HG03196 (cell line): ENCODE results near the gene DUSP10.

Experiments
- ATAC-seq: cut with Tn5 transposase; IDR thresholded peaks from one replicate; pipeline ENCODE4 v1.9.1; 2021; ENCODE audit not compliant: unreplicated experiment

DUSP10 gene

DNA sequence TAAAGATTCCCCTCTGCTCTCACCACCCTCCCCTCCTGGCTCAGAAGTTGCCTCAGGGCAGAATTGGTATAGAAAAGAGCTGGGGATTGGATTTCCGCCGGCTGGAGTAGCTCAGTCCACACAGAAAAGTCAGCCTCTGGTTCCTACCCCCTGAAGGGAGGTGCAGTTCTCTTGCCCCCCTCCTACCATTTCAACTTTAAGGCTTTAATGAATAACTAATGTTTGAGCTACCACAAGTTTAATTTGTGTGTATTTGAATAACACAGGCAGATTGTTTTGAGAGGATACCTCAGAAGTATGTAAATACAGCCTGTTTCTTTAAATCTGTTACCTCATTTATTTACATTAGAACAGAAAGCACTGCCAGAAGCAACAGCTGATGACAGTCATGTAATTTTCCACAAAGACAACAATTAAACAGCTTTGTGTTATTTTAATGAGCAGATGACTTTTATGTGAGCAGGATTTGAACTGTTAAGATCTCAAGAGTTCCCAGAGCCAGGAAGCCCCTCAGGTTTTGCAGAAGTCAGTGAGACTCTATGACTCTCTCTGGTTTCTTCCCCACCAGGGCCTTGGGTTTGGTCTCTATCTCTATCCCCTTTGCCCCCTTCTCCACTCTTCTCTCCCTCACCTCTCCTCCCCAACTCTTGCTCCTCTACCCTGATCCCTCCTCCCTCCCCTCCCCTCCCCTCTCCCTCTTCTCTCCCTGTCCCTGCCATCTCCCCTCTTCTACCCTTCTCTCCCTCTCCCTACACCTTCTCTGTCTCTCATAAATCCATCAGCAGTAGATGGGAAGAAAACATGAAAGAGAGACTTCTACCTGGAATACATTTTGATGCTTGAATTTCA is 26.3 kb downstream of the DUSP10 start:
- ATAC-seq: no peak

DNA sequence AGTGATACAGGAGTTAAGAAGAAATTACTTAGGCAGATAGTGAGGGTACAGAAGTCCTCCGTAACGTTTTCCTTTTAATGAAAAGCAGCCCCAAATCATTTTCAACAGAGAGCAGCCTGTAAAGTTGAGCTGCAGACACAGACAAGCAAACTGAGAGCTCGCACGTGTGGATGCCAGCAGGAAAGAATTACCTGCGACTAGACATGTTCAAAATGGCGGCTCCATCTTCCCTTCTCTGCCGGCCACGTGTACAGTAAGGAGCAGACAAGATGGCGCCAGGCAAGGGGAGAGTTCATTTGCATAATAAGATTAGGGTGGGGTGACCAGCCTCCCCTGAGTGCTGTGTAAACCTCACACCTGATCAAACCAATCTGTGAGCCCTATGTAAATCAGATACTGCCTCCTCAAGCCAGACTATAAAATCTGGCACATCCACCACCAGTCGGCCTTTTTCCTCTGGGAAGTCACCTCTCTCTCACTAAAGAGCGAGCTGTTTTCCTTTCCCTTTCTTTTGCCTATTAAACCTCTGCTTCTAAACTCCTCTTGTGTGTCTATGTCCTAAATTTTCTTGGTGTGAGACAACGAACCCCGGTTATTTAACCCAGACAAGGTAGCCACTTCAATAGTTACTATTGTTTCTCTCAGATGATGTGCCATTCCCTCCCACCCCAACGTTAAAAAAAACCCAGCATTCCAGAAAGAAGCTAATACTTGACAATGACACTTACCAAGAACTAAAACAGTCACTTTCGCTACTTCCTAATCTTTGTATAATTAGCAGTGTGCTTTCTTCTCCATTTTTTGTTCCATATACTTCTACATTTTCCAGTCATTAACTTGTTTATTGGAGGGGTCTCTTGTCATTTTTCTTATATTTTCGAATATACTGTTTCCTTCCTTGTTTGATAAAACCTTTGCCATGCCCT is 27.4 kb downstream of the DUSP10 start:
- ATAC-seq: no peak

DNA sequence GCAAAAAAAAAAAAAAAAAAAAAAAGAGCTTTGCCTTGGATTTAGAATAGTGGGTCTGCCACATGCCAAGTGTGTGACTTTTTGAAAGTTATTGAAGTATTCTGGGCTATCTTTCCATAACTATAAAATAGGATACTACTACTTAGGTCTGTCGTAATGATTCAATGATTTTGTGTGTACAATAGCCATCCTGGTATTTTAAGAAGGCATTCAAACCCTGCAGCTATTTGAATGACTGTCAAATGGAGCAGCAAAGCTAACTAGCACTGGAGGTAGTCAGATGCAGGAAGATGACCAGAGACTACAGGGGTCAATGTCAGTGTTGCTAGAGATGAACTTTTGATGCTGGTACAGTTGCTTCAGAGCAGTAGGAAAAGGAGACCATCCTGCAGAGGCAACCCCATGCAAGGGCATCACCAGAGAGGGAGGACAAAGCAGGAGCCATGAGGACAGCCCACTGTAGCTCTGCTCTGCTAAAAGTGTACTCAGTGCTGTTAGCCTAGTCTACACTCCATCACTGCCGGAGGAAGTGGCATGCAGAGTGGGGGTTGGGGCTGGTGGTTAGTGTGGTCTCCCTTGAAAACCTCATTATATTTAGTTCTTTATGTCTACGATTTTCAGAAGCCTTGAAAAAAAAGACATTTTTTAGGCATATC is 29.0 kb downstream of the DUSP10 start:
- ATAC-seq: peak; percentile 63

DNA sequence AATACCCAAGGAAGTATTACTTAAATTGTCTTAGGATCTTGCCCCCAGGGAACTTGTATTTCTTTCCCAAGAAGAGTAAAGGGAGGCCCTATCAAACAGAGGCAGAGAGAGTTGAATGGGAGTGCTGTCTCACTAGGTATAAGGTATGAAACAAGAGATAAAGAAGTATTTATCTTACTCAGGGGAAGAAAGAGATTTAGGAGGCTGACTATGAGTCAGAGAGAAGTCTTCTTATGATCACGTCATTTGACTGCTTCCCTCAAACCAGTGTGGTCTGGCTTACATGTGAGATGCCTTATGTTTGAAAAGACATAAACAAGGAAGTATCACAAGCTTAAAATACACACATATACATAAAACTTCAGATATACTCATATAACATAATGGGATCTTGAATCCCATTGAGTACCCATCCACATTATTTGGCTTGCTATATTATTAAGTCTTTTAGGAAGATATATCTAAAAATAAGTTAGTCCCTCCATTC is 29.6 kb downstream of the DUSP10 start:
- peak; percentile 46 for ATAC-seq

DNA sequence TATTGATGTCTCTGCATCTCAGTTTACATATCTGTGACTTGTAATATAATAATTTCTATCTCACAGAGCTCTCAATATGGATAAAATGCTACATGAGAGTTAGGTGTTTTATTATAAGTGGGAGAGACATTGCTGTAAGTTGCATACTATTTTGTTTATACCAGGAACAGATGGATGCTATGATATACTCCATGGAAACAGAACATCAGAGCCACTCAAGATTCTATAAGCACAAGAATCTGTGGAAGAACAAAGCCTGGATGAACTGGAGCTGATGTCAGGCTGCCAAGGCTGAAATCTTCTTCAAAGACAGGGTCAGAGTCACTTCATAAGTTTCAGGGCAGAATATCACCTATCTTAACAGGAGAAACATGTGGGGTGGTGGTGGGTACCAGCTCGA is 30.2 kb downstream of the DUSP10 start:
- ATAC-seq: no peak

DNA sequence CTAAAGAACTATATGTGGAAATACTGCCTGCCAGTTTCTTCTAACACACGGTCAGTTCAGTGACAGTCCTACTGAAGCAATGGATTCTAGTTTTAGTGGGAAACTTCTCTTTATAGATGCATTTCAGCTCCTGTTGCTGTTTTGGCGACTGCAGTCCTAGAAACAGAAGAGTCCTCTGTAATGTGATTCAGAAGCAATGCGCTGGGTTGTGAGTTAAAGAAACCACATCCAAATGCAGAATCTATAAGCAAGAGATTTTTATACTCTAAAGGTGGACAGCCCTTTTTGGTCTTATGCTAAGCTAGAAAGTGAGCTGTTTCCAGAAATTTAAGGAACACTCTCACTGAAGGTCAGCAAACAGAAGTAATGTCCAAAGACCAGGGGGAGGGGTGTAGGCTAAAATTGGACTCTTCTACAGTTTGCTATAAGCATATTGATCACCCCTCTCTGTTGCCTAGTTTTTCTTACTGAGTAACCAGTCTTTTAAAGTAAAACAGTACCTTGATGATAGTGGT is 30.8 kb downstream of the DUSP10 start:
- ATAC-seq: no peak

DNA sequence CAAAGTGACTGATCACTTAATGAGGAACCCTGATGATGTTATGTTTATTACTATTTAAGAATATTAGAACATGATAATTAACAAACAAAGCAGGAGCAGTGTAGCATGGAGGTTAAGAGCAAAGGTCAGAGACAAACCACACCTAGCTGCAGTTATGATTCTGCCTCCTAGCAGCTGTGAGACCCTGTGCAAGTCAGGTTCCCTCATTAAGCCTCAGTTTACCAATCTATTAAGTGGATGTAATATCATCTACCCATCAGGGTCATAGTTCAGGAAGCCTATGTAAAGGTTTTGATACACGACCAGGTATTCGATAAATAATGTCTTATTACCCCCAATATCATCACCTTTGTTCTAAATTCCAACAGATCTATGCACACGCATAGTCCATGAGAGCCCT is 32.0 kb downstream of the DUSP10 start:
- no peak for ATAC-seq

DNA sequence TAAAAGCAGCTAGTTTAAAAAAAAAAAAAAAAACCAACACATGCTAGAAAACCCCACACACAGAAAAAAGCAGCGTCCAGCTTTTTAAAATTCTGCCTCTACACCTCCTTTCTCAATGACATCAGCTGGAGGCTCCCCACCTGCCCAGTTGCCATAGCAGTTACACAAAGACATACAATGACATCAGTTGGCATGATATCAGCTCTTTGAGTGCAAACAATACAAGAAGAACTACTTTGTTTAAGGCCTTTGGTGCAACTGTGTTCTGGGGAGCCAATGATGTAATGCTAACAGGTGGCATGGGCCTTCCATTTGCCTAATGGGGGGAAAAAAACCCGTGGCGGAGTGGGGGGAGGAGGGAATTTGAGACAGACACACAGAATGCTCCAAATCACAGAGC is 32.9 kb downstream of the DUSP10 start:
- ATAC-seq: peak; percentile 35

DNA sequence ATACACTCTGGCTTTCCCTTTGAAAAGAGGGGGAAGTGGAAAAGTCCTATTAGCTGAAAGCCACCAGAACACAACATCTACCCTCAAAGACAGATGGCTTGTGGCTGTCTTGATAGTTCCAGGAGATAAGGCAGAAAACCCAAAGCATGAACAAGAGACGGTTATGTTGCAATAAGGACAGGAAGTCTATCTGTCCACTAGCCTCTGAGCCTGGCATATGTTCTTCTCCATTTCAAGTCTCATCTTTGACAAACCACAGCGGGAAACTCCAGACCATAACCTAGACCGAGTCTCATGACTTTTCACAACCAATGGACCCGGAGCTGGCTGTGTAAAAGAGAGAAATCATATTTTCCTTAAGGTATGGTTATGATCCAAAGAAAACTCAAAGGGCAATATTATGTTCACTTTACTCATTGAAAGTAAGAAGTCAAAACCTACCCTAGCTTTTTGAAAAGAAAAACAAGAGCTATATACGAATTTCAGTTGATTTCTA is 33.8 kb downstream of the DUSP10 start:
- peak; percentile 68 for ATAC-seq

DNA sequence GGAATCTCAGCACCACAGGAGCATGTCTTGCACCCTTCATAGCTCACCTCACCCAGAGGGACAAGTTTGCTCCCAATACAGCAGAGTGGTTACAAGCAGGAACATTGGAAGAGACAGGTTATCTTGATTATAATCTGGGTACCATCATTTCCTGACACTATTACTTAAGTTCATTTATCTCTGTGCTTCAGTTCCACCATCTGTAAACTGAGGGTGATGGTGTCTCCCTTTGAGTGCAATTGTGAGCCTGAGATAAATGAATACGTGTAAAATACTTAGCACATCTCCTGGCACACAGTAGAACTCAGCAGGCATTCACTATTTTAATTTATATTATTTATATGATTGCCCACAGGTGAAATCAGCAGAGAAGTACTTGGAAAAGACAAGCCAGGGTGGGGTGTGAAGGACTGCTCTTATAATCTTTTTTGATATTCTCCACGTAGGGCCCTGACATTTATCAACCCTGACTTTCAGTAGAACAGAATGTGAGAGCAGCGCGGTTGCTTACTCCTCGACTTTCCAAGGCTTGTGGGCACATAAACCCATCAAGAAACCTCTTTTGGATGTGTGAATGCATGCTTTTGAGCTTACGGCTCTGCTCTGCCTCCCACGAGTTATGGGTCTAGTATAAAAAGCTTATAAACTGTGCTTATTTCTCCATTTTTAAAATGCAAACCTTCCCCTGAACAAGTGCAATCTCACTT is 34.9 kb downstream of the DUSP10 start:
- ATAC-seq: no peak

DNA sequence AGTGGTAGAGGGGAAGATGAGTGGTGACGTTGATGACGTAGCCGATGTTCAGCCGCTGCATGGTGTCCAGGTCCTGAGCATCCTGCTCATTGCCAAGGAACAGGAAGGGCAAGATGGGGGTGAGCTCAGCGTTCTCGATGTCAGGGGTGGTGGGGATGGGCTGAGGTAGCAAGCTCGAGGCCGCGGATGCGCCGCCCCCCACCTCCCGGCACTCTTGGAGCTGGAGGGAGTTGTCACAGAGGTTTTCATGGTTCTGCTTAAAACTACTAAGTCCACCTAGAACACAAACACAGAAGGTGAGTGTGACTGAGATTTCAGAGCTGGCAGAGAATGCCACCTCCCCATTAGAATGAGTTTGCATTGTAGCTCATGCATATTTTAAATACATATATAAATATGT is 35.7 kb downstream of the DUSP10 start:
- no peak for ATAC-seq

DNA sequence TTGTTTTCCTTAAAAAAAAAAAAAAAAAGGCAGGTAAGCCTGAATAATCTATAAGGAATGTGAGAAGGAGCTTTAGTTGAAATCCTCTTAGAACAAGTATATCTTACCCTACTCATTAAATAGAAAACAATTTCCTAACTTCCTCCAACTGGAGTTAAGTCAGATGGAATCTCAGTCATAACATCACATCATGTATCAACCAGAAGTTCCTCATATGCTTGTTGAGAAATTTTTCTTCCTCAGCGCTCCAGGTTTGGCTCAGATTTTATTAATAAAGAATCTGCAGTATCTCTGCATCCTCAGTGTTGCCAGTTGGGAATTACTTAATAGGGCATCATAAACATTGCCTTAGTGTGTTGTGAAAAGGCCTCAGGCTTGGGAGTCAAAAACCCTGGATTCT is 37.6 kb downstream of the DUSP10 start:
- no peak for ATAC-seq

DNA sequence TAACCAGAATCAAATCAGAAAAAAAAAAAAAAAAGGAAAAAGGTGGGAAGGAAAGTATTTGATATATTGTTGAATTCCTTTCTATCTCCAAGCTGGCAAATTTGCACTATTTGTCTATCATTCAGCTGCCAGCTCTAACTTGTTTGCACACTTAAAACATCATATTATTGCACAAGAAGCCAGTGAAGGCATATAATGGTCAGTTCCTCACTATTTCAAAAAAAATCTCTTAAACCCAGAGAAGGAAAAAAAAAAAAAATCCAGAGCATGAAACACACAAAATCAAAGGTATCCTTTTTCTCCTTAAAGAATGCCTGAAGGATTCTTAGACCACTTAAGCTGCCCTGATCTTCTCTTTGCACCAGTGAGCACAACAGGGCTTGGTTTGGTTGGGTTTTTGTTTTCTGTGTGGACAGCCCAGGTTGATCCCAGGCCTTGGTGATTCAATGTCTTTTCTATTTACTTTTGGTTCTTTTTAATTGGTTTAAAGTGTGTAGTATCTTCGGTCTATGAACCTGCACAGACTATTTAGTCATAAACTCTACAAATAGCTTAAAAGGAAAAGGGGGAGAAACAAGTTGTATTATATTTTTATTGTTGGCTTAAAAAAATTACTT is 40.2 kb downstream of the DUSP10 start:
- ATAC-seq: no peak

DNA sequence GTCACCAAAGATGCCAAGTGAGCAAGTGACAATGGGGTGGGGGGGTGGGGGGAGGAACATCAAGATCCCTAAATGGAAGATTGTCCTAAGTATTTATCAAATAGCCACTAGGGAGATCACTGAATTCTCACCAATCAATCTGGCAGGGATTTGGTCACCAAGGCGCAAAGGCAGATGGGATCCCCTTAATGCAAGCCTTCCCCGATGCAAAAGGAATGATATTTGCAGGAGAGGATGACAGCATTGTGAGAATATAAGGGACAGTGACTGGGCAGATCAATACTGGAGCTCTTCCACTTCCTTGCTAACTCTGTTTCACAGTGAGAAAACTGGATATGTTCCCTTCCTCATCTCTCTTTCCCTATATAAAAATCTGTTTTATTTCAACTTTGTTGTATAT is 40.9 kb downstream of the DUSP10 start:
- ATAC-seq: no peak

DNA sequence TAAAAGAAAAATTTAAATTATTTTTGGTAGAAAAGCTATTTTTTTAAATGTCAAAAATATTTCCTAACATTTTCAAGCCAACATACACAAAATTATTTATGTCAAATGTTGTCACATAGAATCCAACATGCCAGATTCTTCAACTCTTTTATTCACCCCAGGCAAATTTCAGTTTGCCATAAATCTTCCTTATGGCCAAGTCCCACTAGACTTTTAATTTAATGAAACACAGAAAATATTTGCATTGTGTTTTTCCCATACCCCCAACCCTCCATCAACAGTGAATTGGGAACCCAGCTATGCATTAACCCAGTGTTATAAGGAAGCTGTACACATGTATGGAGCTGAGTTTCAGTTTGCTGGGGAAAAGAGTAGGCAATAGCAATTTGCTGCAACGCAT is 41.4 kb downstream of the DUSP10 start:
- ATAC-seq: no peak

DNA sequence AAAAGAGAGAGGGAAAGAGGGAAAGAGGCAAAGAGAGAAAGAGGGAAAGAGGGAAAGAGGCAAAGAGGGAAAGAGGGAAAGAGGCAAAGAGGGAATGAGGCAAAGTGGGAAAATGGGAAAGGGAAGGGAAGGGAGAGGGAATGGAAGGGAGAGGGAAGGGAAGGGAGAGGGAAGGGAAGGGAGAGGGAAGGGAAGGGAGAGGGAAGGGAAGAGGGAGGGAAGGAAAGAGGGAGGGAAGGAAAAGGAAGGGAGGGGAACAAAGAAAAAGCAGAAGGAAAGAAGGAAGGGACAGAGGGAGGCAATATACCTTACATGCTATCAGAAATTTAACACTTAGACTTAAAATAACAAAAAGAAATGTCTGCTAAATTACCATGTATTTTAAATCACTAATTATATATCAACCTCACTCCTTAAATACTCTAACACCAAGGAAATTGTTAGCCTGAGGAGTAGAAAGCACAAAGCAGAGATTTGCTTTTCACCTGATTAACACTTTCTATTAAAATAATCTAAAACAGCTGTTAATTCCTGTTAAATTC is 41.8 kb downstream of the DUSP10 start:
- ATAC-seq: no peak

DNA sequence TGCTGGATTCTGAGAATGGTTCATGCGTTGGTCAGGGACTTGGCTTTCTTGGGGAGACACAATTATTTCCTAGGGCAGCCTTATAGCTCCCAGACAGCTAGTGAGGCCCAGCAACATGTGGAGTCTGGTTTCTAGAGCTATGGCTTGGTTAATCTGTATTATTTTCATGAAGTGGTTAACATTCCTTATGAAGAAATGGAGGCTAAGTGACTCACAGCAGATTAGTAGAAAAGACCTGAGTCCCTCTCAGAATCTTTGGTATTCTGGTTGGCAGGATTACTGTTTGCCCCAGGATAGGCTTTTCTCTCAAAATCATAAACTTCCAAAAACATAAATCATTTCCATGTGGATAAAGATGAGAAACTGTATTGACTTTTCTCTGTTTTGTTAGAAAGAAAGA is 42.3 kb downstream of the DUSP10 start:
- ATAC-seq: no peak

DNA sequence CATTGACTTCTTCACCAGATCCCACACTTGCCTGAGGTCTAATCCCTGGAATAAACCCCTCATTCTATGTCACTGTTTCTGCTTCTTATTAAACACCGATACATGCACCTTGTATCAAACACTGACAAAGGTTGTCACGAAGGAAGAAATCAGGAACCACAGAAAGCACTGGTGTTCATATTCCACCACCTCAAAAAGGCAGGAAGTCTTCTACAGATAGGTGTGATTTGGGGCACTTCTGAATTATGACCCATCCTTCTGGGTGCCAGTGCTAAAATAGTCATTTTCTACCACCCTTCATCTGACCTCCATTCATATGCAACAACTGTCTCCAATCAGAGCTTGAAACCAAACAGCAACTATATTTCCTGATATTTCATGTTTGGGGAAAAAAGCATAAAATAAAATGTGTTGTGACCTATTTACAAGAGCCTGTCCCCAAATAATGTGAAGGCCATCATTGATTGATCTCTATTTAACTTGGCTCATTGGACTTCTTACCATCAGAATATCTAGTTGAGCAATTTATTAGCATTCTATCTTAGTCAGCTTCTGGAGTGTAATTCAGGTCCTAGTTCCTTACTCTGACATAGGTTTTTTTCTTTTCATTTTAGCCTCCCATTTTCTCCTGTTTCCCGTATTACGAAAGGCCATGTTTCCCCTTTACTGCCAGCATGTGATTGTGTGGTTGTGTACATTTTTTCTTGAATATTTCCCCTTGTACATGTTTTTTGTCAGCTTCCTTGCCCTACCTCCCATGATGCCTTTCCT is 43.1 kb downstream of the DUSP10 start:
- no peak for ATAC-seq

DNA sequence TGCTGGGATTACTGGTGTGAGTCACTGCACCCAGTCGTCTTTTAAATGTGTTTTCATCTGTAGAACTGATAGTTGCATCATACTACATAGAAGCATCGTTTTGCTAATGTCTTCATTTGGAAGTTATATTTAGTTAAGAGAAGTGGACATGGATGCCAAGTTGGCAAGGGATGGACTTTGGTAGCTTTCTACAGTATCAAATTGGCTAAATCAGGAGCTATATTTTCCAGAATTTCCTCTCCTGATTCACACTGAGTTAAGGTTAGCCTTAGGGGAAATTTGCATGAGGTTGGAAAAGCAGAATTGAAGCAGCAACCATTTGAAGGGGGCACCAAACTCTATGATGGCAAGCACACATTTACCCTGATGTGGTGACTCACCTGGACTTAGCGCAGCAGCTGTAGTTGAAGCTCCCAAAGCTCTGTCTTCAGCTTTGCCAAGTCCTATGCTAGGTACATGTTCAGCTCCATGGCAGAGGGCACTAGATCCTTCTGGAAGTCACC is 43.9 kb downstream of the DUSP10 start:
- ATAC-seq: no peak
